Aorta (tissue), 5 donors: ENCODE measurements around the gene ASTN2. TPM values are rescaled to one million over a fixed set of nuclear protein-coding genes. Genes with fewer than 3 reads are reported as not detected.
"Not testable (repeated sequence)": the region's sequence is repeated elsewhere in the genome, so short reads cannot be mapped to it uniquely, and the experiment has no call there.

Experiments
- ATAC-seq: fragments of 200-7000 bp; cut with Tn5 transposase; one replicate; pipeline ENCODE4 v1.9.1; 2022; ENCODE audit warnings: moderate library complexity; ENCODE audit not compliant: low FRiP score
- DNase-seq, 2 donors: peaks; one replicate each; pipeline ENCODE4 v3.0.0-alpha.2; 2020
- H3K27ac ChIP-seq, 2 donors: one replicate each; pipeline ENCODE4 v1.5.1; 2013; ENCODE audit warnings: low read length in 2 of 2, mild to moderate bottlenecking in 2 of 2, moderate library complexity in 2 of 2, control low read depth in 1 of 2, inconsistent platforms in 1 of 2, low read depth in 1 of 2
- H3K27me3 ChIP-seq, 2 donors: one replicate each; pipeline ENCODE4 v1.6.1; 2013; ENCODE audit warnings: control low read depth in 1 of 2, low read length in 1 of 2, mild to moderate bottlenecking in 1 of 2, moderate library complexity in 1 of 2; ENCODE audit not compliant: insufficient read depth in 2 of 2, control insufficient read depth in 1 of 2
- H3K36me3 ChIP-seq, 2 donors: one replicate each; pipeline ENCODE4 v1.6.1; 2013; ENCODE audit warnings: control low read depth in 1 of 2, low read length in 1 of 2, mild to moderate bottlenecking in 1 of 2; ENCODE audit not compliant: insufficient read depth in 2 of 2, control insufficient read depth in 1 of 2
- H3K4me1 ChIP-seq, 2 donors: one replicate each; pipeline ENCODE4 v1.6.1; 2013; ENCODE audit warnings: low read length in 2 of 2, control low read depth in 1 of 2, mild to moderate bottlenecking in 1 of 2, moderate library complexity in 1 of 2; ENCODE audit not compliant: insufficient read depth in 2 of 2, control insufficient read depth in 1 of 2
- H3K4me3 ChIP-seq, 2 donors: one replicate each; pipeline ENCODE4 v1.5.1; 2013; ENCODE audit warnings: low read length in 2 of 2, control low read depth in 1 of 2, mild to moderate bottlenecking in 1 of 2
- H3K9me3 ChIP-seq: one replicate; pipeline ENCODE4 v1.6.1; 2013; ENCODE audit warnings: mild to moderate bottlenecking, low read length; ENCODE audit not compliant: control insufficient read depth
- WGBS, 2 donors: extraction: QIAGEN DNeasy Blood & Tissue Kit; methylation state at CpG; one replicate each; pipeline ENCODE4 v1.1.7; 2013; 5-methylcytosine and 5-hydroxymethylcytosine counted together
- intact Hi-C, 2 donors: fragments of 100-400 bp; cut with DNase I; formaldehyde crosslinking; loops; one replicate each; pipeline versions ENCODE4 v1.14.2 to v1.15.0; 2022
- polyA plus RNA-seq, 2 donors: library from polyadenylated mRNA; stranded (reverse); fragments of 200-250 nt; gene quantifications; one replicate each; pipeline ENCODE4 v1.2.3, GENCODE V29; 2013
- total RNA-seq, 2 donors: library from RNA; stranded (reverse); fragmentation: NEBNext Ultra II Directional; extraction: Animal tissue kit (Norgen Biotek cat#: 25700); gene quantifications; one replicate each; pipeline ENCODE4 v1.2.1, GENCODE V29; 2021
- donor health status: healthy with polysubstance abuse.
- donor health status: Bipolar disorder and iron deficiency.
- donor health status: DM: no; HTN: no; CAD: no.
- donor health status: DM: no; HTN: no; CAD: no.
- donor health status: DM: yes; HTN: yes; CAD: no.

Gene ASTN2
- total and polyA plus RNA-seq, 4 donors = 1.0 to 7.5 (median 4.4) TPM

DNA sequence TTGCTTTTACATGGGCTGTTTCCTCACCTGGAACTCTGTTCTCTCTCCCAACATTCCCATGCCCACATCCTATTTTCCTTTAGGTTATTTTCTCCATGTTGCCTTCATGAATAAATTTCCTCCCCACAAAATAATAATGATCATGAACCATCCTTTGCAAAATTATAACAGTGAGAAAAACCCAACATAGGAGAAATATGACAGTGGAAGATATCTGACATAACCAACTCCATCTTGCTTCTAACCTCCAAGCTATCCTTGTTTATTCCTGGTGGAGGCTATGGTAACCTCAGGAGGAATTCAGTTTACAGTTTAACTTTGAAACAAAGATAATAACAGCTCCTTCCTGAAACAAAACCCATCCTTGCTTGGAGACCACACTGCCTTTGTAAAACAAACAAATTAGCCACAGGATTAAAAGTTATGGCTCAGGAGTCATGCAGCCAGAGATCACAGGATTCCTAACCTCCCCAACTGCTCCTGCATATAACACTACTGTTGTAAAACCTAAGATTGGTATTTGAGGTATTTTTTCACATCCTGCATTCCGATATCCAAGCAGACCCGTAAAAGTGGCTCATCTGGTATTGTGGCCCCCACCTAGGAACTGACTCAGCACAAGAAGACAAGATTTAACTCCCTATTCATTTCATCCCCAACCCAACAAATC, 515.4 kb downstream of the ASTN2 start:
- Histone ChIP-seq H3K27ac (no peak overlapping the region), H3K9me3 (peaks cover 8% of the 10 kb centered on the region), H3K27me3 (no peaks in the 10 kb centered on the region), H3K4me1 (no peaks in the 10 kb centered on the region), H3K4me3 (no peak overlapping the region), H3K36me3 (no peaks in the 10 kb centered on the region)
- 43 to 57% methylated on average over 2 of the region's 2 CpGs for WGBS, 2 donors
- DNase-seq (no peak), ATAC-seq (no peak)
- intact Hi-C loops = no loop called here

DNA sequence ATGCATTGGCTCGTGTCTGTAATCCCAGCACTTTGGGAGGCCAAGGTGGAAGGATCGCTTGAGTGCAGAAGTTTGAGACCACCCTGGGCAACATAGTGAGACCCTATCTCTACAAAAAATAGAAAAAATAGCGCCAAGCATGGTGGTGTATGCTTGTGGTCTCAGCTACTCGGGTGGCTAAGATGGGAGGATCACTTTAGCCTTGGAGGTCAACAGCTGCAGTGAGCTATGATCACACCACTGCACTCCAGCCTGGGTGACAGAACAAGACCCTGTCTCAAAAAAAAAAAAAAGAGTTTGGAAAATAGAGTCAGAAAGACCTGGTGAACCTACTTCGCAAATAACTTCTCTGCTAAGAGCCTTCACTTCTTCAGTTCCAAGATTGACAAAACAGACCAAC, 516.7 kb downstream of the ASTN2 start:
- WGBS, 2 donors = 84 to 90% methylated on average over 5 of the region's 5 CpGs
- H3K36me3 ChIP-seq, DNase-seq, H3K27ac ChIP-seq, H3K9me3 ChIP-seq, H3K4me1 ChIP-seq, ATAC-seq, intact Hi-C loops, H3K4me3 ChIP-seq, H3K27me3 ChIP-seq: not testable (repeated sequence)

DNA sequence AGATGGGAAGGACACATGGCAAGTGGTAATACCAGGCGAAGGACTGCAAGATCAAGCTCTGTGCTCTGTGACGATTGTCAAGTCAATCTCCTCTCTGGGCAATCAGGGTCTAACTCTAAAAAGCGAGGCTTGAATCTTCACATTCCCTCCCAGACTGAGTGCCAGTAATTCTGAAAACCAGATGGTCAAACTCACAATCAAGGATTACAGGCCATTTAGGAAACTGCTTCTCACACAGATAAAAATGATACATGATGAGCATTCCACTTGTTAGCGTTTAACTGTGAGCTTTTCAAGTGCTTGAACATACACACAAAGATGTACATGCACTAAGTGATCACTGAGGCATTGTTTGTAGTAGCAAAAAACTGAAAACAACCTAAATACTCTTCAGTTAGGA, 517.7 kb downstream of the ASTN2 start:
- ATAC-seq (no peak), DNase-seq (no peak)
- intact Hi-C loops = no loop called here
- Histone ChIP-seq H3K27ac (no peak overlapping the region), H3K36me3 (no peaks in the 10 kb centered on the region), H3K4me3 (no peak overlapping the region), H3K27me3 (no peaks in the 10 kb centered on the region), H3K9me3 (peaks cover 8% of the 10 kb centered on the region), H3K4me1 (no peaks in the 10 kb centered on the region)
- 85 to 87% methylated on average over 4 of the region's 4 CpGs for WGBS, 2 donors

DNA sequence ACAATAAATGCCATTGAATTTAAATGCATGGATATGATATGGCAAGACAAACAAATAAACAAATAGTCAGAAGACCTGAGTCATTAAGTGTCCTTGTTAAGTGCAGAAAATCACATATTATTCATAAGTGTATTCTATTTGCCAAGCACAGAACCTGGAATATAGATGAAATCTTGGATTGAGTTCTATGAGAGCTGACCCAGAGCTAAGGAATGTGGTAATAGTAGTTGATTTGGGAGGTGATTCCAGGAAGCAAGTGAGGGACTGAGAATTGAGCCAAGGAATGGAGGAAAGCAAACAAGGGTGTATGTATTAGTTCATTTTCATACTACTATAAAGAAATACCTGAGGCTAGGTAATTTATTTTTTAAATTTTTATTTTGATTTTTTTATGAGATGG, 518.9 kb downstream of the ASTN2 start:
- Histone ChIP-seq H3K4me1 (no peaks in the 10 kb centered on the region), H3K27ac (no peak overlapping the region), H3K9me3 (peaks cover 8% of the 10 kb centered on the region), H3K36me3 (no peaks in the 10 kb centered on the region), H3K27me3 (no peaks in the 10 kb centered on the region), H3K4me3 (no peak overlapping the region)
- DNase-seq = no peak
- intact Hi-C loops = no loop called here
- no peak for ATAC-seq

DNA sequence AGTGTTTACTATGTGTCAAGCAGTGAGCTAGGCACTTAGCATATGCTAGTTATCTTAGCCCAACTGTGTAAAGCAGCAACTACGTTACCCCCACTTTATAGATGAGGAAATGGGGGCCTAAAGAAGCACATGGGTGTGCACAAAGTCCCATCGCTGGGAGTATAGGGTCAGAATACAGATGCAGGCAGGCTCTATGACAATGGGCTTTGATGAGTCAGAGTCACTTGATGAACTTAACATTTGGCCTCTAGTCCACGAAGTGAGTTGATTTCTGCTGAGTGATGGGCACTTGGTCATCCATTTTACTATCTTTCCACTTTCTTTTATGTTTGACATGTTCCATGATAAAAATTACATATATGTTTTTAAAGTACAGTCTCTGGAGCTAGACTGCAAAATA, 523.4 kb downstream of the ASTN2 start:
- ATAC-seq (no peak), DNase-seq (no peak)
- Histone ChIP-seq H3K27ac (no peak overlapping the region), H3K36me3 (no peaks in the 10 kb centered on the region), H3K9me3 (no peaks in the 10 kb centered on the region), H3K4me1 (no peaks in the 10 kb centered on the region), H3K4me3 (no peak overlapping the region), H3K27me3 (no peaks in the 10 kb centered on the region)
- 57 to 70% methylated on average over 3 of the region's 3 CpGs for WGBS, 2 donors
- intact Hi-C loops = no loop called here

DNA sequence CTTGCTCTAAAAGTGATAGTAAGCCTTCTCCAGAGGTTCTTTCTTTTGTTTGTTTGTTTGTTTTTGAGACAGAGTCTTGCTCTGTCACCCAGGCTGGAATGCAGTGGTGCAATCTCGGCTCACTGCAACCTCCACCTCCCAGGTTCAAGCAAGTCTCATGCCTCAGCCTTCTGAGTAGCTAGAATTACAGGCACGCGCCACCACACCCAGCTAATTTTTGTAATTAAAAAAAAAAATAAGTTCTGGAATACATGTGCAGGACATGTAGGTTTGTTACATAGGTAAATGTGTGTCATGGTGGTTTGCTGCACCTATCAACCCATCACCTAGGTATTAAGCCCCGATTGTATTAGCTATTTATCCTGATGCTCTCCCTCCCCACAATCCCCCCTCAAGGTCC, 526.4 kb downstream of the ASTN2 start:
- ATAC-seq, H3K27me3 ChIP-seq, H3K27ac ChIP-seq, intact Hi-C loops, H3K9me3 ChIP-seq, DNase-seq, H3K4me1 ChIP-seq, H3K4me3 ChIP-seq, H3K36me3 ChIP-seq: not testable (repeated sequence)
- WGBS, 2 donors = 87 to 93% methylated on average over 4 of the region's 4 CpGs

DNA sequence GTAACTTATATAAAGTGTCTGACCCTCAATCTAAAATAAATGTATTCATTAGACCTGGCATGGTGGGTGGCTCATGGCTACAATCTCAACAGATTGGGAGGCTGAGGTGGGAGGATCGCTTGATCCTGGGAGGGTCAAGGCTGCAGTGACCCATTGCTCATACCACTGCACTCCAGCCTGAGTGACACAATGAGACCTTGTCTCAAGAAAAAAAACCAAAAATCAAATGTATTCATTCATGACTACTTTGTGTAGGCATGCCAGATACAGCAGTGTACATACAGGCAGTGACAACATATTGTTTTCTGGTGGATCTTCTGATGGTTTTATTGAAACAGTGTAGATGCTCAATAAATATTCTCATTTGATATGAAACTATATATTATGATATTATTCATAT, 526.8 kb downstream of the ASTN2 start:
- intact Hi-C loops = no loop called here
- 92 to 95% methylated on average over 1 of the region's 1 CpG for WGBS, 2 donors
- Histone ChIP-seq H3K27me3 (no peaks in the 10 kb centered on the region), H3K4me1 (no peaks in the 10 kb centered on the region), H3K9me3 (peaks cover 1% of the 10 kb centered on the region), H3K27ac (no peak overlapping the region), H3K4me3 (no peak overlapping the region), H3K36me3 (no peaks in the 10 kb centered on the region)
- DNase-seq (no peak), ATAC-seq (no peak)

DNA sequence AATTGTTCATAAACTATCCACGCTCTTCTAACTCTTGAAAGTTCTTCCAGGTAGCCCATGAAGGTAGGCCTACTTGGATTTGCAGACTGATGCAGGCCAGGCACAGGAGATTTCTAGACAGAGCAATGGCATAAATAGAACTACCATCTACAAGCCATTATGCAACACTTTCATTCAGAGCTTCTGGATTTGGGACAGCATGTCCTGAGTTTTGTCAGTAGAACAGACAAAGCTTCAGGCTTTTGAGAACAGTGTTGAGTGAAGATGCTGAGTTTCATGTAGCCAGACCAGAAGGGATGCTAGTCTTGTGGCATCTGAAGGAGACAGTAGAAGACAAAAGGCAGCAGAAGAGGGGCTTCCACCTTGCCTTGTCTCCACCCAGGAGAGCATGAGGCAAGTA, 531.2 kb downstream of the ASTN2 start:
- intact Hi-C loops = no loop called here
- DNase-seq = no peak
- H3K4me3 ChIP-seq = no peak overlapping the region
- H3K9me3 ChIP-seq = peaks cover 5% of the 10 kb centered on the region
- 88 to 90% methylated on average over 1 of the region's 1 CpG for WGBS, 2 donors
- H3K4me1 ChIP-seq = no peaks in the 10 kb centered on the region
- no peaks in the 10 kb centered on the region for H3K36me3 ChIP-seq
- H3K27me3 ChIP-seq = no peaks in the 10 kb centered on the region
- H3K27ac ChIP-seq = no peak overlapping the region
- ATAC-seq = no peak

DNA sequence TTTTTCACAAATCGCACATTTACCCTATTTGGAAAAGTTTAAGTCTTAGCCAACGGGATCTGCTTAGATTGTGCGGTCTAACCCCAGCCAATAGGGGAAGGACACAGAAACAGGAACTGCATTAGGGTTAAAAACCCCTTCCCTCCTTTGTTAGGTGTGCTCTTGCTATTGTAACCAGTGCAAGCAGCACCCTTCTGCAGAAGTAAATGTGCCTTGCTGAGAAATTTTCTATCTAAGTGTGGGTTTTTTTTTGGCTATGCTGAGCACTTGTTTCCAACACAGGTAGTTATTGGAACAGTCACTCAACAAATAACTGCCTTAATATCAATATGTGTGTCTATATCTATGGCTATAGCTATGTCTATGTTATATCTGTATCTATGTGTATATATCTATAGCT, 537.8 kb downstream of the ASTN2 start:
- no peak for DNase-seq
- intact Hi-C loops = no loop called here
- Histone ChIP-seq H3K27ac (no peak overlapping the region), H3K27me3 (no peaks in the 10 kb centered on the region), H3K9me3 (peaks cover 9% of the 10 kb centered on the region), H3K4me1 (no peaks in the 10 kb centered on the region), H3K36me3 (no peaks in the 10 kb centered on the region), H3K4me3 (no peak overlapping the region)
- 83 to 96% methylated on average over 3 of the region's 3 CpGs for WGBS, 2 donors
- ATAC-seq = no peak
